A549 treated with DMSO at 1 μM for 4 hours (cell line): ENCODE measurements around the gene QPRT. TPM values are rescaled to one million over a fixed set of nuclear protein-coding genes. Genes with fewer than 3 reads are reported as not detected.

Experiments used
- total RNA-seq: library from RNA; stranded (reverse); fragments of 200-300 nt; extraction: Qiagen RNA extraction; gene quantifications from 5 replicates; pipeline ENCODE4 v1.2.3, GENCODE V29; 2022; ENCODE audit warnings: low read depth

QPRT gene
- total RNA-seq, result 0.59 to 1.4 TPM (median 0.83 TPM) in 5 replicates

GRCh38 chr16:29678691-29679267 is at the start of gene QPRT:
Gene QPRT, plus strand, starts transcription at chr16:29679180. Its CDS starts 18 bp downstream, at chr16:29679198.

GRCh38 chr16:29663016-29663806 is 15.8 kb upstream of the QPRT start, which contains the start of gene SPN:
Gene SPN, plus strand, starts transcription at chr16:29663247. Its CDS starts 482 bp downstream, at chr16:29663729.

DNA sequence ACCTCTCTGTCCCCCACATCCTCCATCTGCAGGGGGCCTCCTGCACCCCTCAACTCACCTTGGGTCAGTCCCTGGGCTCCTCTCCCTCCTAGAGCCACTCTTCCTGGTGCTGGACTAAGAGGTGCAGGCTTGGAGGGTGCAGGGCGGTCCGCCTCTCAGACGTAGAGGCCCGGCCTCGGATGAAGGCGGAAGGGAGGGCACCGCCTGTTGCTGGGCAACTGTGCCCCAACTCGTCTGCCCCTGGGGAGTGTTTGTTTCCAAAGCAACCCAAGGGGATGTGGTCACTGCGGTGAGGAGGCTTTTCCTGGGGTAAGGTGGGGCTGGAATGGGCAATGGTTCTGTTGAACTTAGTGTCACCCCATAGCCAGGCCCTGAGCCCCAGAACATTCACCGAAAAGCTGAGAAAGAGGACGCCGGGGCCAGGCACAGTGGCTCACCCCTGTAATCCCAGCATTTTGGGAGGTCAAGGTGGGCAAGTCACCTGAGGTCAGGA is 66.9 kb downstream of the QPRT start, which contains the start of gene C16orf54:
Gene C16orf54, minus strand, starts transcription at position 138 of the 493 bp plus-strand sequence. CDS start 1,039 bp downstream, outside the sequence.

Other genes with a start within 250 kb of the QPRT start
- gene BOLA2, start 224.8 kb upstream of the QPRT start, total RNA-seq, result 23.7 to 32.8 TPM (median 27.4 TPM) in 5 replicates
- gene SLX1B, start 224.6 kb upstream of the QPRT start, total RNA-seq, result 78.6 to 94.1 TPM (median 81.2 TPM) in 5 replicates
- 33.6 to 40.4 TPM (median 34.5 TPM) in 5 replicates for gene SULT1A4, start 219.3 kb upstream of the QPRT start, total RNA-seq
- gene NPIPB12, start 172.8 kb upstream of the QPRT start, total RNA-seq, result 26.9 to 44.4 TPM (median 33.2 TPM) in 5 replicates
- 0.03 TPM in 2 of 5 replicates, not detected in the others for gene SPN, start 15.9 kb upstream of the QPRT start, total RNA-seq
- not detected in 5 replicates for gene C16orf54, start 66.8 kb downstream of the QPRT start, total RNA-seq
- gene ZG16, start 99.1 kb downstream of the QPRT start, total RNA-seq, result not detected in 5 replicates
- 87.1 to 102 TPM (median 95.2 TPM) in 5 replicates for gene KIF22, start 111.6 kb downstream of the QPRT start, total RNA-seq
- gene MAZ, start 127.3 kb downstream of the QPRT start, total RNA-seq, result 180 to 210 TPM (median 192 TPM) in 5 replicates
- gene PRRT2, start 133.0 kb downstream of the QPRT start, total RNA-seq, result 0.30 to 0.43 TPM (median 0.34 TPM) in 5 replicates
- gene PAGR1, start 137.0 kb downstream of the QPRT start, total RNA-seq, result 36.8 to 51.9 TPM (median 45.4 TPM) in 5 replicates
- 116 to 134 TPM (median 120 TPM) in 5 replicates for gene MVP, start 141.3 kb downstream of the QPRT start, total RNA-seq
- 73.6 to 101 TPM (median 98.3 TPM) in 5 replicates for gene CDIPT, start 184.0 kb downstream of the QPRT start, total RNA-seq
- 20.8 to 24.4 TPM (median 21.7 TPM) in 5 replicates for gene SEZ6L2, start 220.4 kb downstream of the QPRT start, total RNA-seq
- gene ASPHD1, start 221.3 kb downstream of the QPRT start, total RNA-seq, result 23.0 to 29.4 TPM (median 26.9 TPM) in 5 replicates
- 15.4 to 21.6 TPM (median 19.2 TPM) in 5 replicates for gene KCTD13, start 247.0 kb downstream of the QPRT start, total RNA-seq